T47D (cell line): Measurements from ENCODE around the gene ATXN7L1.
"Not testable (repeated sequence)": the region's sequence is repeated elsewhere in the genome, so short reads cannot be mapped to it uniquely, and the experiment has no call there.

ENCODE experiments used
- DNase-seq, 2 experiments: peaks; one replicate each; pipeline versions ENCODE4 v3.0.0 to v3.0.0-alpha.2; 2011 to 2012; ENCODE audit warnings: low read depth in 1 of 2, low spot score in 1 of 2
- JUND ChIP-seq: IDR thresholded peaks from 2 replicates; pipeline ENCODE4 v1.6.1; 2012; ENCODE audit warnings: low read depth
- in situ Hi-C: cut with HindIII; loops from 2 replicates; pipeline ENCODE4 v1.10.0; 2016; ENCODE audit warnings: low sequenced_read_pairs, low pct_unique_long_range_greater_than_20kb

The ATXN7L1 gene

GRCh38 chr7:105885387-105886111, 9.2 kb upstream of the ATXN7L1 start:
- TF ChIP-seq JUND: no peak
- DNase-seq: no peak
- in situ Hi-C loops: no loop called here

GRCh38 chr7:105883179-105883578, 6.8 kb upstream of the ATXN7L1 start:
- DNase-seq, in situ Hi-C loops: not testable (repeated sequence)

- in situ Hi-C loops: no loop called here
- TF ChIP-seq JUND: no peak
- DNase-seq: no peak
Observed at GRCh38 chr7:105881439-105881838, 5.0 kb upstream of the ATXN7L1 start.

- DNase-seq: no peak
- no peak for TF ChIP-seq JUND
- in situ Hi-C loops: no loop called here
Observed at GRCh38 chr7:105880571-105881330, 4.4 kb upstream of the ATXN7L1 start.

GRCh38 chr7:105879782-105880181, 3.4 kb upstream of the ATXN7L1 start:
- in situ Hi-C loops: no loop called here
- TF ChIP-seq JUND: no peak

GRCh38 chr7:105878746-105879605, 2.6 kb upstream of the ATXN7L1 start:
- no peak for DNase-seq
- in situ Hi-C loops: no loop called here
- no peak for TF ChIP-seq JUND

More at GRCh38 chr7:105879782-105880181, 3.4 kb upstream of the ATXN7L1 start:
- no peak for DNase-seq

GRCh38 chr7:105877736-105878135, 1.3 kb upstream of the ATXN7L1 start:
- no peak for DNase-seq
- in situ Hi-C loops: no loop called here
- TF ChIP-seq JUND: no peak

- DNase-seq: peak; percentile 24 to 41
- in situ Hi-C loops: no loop called here
- TF ChIP-seq JUND: no peak
Observed at GRCh38 chr7:105876964-105877601, 684 bp upstream of the ATXN7L1 start.

- TF ChIP-seq JUND: no peak
- in situ Hi-C loops: no loop called here
- no peak for DNase-seq
Observed at GRCh38 chr7:105875505-105875904, 894 bp downstream of the ATXN7L1 start.

GRCh38 chr7:105874055-105874454, 2.3 kb downstream of the ATXN7L1 start:
- in situ Hi-C loops: no loop called here
- no peak for DNase-seq

GRCh38 chr7:105872491-105872890, 3.9 kb downstream of the ATXN7L1 start:
- in situ Hi-C loops: no loop called here
- no peak for TF ChIP-seq JUND
- DNase-seq: no peak

More at GRCh38 chr7:105874055-105874454, 2.3 kb downstream of the ATXN7L1 start:
- no peak for TF ChIP-seq JUND

- DNase-seq: no peak
- TF ChIP-seq JUND: no peak
- in situ Hi-C loops: no loop called here
Observed at GRCh38 chr7:105871142-105871541, 5.3 kb downstream of the ATXN7L1 start.
